ENCODE data around the gene L3MBTL4.

DNA sequence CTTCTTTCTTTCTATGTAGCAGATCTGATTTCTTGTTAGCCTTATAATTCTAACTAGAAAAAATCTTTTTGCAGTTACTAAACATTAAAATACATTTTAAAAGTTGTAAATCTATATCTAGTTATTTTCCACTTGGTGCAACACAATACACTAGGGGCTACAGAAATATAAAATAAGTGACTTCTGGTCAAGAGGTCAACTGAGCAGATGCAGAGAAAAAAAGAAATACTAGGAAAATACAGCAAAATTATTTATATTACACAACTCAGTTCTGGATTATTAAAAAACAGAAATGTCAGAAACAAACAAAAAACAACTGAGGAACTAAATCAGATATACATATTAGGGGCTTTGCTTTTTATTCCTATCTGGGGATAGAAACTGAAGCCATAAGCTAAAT, 83.9 kb downstream of the L3MBTL4 start:
- no peak for TF ChIP-seq POLR2A (IDR thresholded peaks at IDR 0.05)
- TF ChIP-seq, protein P1, sequence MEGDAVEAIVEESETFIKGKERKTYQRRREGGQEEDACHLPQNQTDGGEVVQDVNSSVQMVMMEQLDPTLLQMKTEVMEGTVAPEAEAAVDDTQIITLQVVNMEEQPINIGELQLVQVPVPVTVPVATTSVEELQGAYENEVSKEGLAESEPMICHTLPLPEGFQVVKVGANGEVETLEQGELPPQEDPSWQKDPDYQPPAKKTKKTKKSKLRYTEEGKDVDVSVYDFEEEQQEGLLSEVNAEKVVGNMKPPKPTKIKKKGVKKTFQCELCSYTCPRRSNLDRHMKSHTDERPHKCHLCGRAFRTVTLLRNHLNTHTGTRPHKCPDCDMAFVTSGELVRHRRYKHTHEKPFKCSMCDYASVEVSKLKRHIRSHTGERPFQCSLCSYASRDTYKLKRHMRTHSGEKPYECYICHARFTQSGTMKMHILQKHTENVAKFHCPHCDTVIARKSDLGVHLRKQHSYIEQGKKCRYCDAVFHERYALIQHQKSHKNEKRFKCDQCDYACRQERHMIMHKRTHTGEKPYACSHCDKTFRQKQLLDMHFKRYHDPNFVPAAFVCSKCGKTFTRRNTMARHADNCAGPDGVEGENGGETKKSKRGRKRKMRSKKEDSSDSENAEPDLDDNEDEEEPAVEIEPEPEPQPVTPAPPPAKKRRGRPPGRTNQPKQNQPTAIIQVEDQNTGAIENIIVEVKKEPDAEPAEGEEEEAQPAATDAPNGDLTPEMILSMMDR (IDR thresholded peaks at IDR 0.05): no peak

Measured in body of pancreas (tissue), 4 donors.